ENCODE data around the gene CRADD. TPM values are rescaled to one million over a fixed set of nuclear protein-coding genes. Genes with fewer than 3 reads are reported as not detected.

The CRADD gene
- total RNA-seq, 2 donors from 2014 or later, result 56.1 to 94.8 TPM

DNA sequence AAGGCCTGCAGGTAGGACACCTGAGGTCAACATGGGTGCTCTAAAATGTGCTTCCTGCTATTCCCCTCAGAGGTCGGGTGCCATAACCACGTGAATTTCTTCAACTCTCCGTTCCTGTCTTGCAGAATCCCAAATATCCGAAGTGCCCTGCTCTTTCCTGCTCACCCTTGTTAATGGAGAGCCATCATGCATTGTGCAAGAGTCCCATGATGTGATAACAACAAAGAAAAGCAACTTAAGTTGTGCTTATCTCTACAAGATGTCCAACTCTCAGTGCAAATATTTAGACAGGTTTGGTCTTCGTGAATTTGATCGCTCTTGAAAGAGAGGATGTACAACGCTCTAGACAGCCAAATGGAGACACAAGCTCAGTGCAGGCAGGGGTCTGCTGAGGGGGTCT, 260.6 kb downstream of the CRADD start:
- no peaks in the 10 kb centered on the region for H3K36me3 ChIP-seq
- no peak for DNase-seq (ENCODE audit: low spot score)
- H3K27ac ChIP-seq, result no peak overlapping the region
- TF ChIP-seq, protein P1, sequence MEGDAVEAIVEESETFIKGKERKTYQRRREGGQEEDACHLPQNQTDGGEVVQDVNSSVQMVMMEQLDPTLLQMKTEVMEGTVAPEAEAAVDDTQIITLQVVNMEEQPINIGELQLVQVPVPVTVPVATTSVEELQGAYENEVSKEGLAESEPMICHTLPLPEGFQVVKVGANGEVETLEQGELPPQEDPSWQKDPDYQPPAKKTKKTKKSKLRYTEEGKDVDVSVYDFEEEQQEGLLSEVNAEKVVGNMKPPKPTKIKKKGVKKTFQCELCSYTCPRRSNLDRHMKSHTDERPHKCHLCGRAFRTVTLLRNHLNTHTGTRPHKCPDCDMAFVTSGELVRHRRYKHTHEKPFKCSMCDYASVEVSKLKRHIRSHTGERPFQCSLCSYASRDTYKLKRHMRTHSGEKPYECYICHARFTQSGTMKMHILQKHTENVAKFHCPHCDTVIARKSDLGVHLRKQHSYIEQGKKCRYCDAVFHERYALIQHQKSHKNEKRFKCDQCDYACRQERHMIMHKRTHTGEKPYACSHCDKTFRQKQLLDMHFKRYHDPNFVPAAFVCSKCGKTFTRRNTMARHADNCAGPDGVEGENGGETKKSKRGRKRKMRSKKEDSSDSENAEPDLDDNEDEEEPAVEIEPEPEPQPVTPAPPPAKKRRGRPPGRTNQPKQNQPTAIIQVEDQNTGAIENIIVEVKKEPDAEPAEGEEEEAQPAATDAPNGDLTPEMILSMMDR (IDR thresholded peaks at IDR 0.05), result no peak
- no peaks in the 10 kb centered on the region for H3K27me3 ChIP-seq
- H3K9me3 ChIP-seq, result peaks cover 0 to 15% of the 10 kb centered on the region in 2 donors
- H3K4me3 ChIP-seq, result no peak overlapping the region
- no peaks in the 10 kb centered on the region for H3K4me1 ChIP-seq

DNA sequence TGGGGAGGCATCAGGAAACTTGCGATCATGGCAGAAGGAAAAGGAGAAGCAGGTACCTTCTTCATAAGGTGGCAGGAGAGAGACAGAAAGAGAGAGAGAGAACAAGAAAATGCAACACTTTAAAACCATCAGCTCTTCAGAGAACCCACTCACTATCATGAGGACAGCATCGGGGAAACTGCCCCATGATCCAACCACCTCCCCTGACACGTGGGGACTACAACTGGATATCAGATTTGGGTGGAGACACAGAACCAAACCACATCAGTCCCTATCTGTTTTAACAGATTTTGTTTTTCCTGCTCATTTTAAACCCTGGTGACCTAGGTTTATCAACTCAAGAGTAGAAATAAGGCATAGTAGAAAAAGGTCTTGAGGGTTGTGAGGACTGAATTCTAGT, 261.1 kb downstream of the CRADD start:
- H3K27me3 ChIP-seq, result no peaks in the 10 kb centered on the region
- H3K27ac ChIP-seq, result no peak overlapping the region
- TF ChIP-seq, protein P1 (IDR thresholded peaks at IDR 0.05), result no peak
- DNase-seq (ENCODE audit: low spot score), result no peak
- H3K4me3 ChIP-seq, result no peak overlapping the region
- H3K9me3 ChIP-seq, result peaks cover 0 to 15% of the 10 kb centered on the region in 2 donors
- no peaks in the 10 kb centered on the region for H3K36me3 ChIP-seq
- no peaks in the 10 kb centered on the region for H3K4me1 ChIP-seq

DNA sequence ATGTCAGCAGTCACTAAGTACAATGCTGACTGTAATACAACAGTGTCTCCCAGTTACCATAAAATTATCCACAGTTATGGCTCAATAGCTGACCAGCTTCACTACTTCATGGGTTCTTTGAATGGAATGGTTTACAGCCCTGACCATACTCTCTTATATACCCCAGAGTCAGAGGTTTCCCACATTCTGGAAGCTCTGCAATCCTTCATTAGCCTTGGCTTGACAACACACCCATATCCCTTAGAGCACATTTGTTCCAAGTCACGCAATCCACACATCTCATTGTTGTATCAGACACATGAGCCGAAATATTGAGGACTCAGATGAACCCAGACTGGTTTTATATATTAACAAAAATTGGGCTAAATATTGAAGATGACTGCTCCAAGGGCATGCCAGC, 261.8 kb downstream of the CRADD start:
- H3K27ac ChIP-seq, result no peak overlapping the region
- no peaks in the 10 kb centered on the region for H3K4me1 ChIP-seq
- H3K4me3 ChIP-seq, result no peak overlapping the region
- DNase-seq (ENCODE audit: low spot score), result no peak
- no peaks in the 10 kb centered on the region for H3K36me3 ChIP-seq
- TF ChIP-seq, protein P1 (IDR thresholded peaks at IDR 0.05), result no peak
- peaks cover 0 to 15% of the 10 kb centered on the region in 2 donors for H3K9me3 ChIP-seq
- H3K27me3 ChIP-seq, result no peaks in the 10 kb centered on the region

- Histone ChIP-seq H3K36me3 (no peaks in the 10 kb centered on the region), H3K27ac (no peak overlapping the region), H3K4me1 (no peaks in the 10 kb centered on the region), H3K9me3 (peaks cover 0 to 14% of the 10 kb centered on the region in 2 donors), H3K27me3 (no peaks in the 10 kb centered on the region), H3K4me3 (no peak overlapping the region)
- DNase-seq (ENCODE audit: low spot score), result no peak
- TF ChIP-seq, protein P1 (IDR thresholded peaks at IDR 0.05), result no peak
These were observed 262.6 kb downstream of the CRADD start for GRCh38 chr12:93939641-93940325.

DNA sequence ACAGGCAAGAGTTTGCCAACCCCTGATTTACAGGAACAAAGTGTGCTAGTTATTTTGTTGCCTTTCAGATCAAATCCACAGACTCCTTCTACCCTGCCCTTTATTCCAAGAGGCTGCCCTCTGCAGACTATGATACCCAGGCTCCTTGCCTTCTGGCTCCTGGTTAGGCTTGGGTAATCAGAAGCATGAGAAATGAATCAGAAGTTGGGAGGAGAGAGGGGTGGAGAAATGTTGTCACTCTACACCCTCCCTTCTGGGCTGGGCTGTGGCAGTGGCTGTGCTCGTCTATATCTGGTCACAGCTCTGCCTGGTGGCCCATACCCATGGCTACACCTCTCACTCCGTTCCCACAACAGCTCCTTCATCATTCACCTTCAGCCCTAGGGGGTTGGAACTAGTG, 266.6 kb downstream of the CRADD start:
- peak; percentile 70 for DNase-seq (ENCODE audit: low spot score)
- Histone ChIP-seq H3K9me3 (peaks cover 0 to under 1% of the 10 kb centered on the region in 2 donors), H3K4me3 (no peak overlapping the region), H3K36me3 (no peaks in the 10 kb centered on the region), H3K27ac (no peak overlapping the region), H3K4me1 (no peaks in the 10 kb centered on the region), H3K27me3 (no peaks in the 10 kb centered on the region)
- TF ChIP-seq, protein P1 (IDR thresholded peaks at IDR 0.05), result no peak

GRCh38 chr12:93944201-93944600, 267.0 kb downstream of the CRADD start:
- H3K27ac ChIP-seq, result no peak overlapping the region

More at GRCh38 chr12:93944201-93944600, 267.0 kb downstream of the CRADD start:
- Histone ChIP-seq H3K27me3 (no peaks in the 10 kb centered on the region), H3K36me3 (no peaks in the 10 kb centered on the region), H3K9me3 (peaks cover 0 to 5% of the 10 kb centered on the region in 2 donors), H3K4me3 (no peak overlapping the region), H3K4me1 (no peaks in the 10 kb centered on the region)
- TF ChIP-seq, protein P1 (IDR thresholded peaks at IDR 0.05), result no peak
- DNase-seq (ENCODE audit: low spot score), result no peak
